HepG2 (cell line): Measurements from ENCODE around the gene PDCD2L. TPM values are rescaled to one million over a fixed set of nuclear protein-coding genes. Genes with fewer than 3 reads are reported as not detected.

Source experiments
- CHD4 ChIP-seq: fragments of 200-600 bp; sonication (generic); IDR thresholded peaks from 2 replicates; pipeline ENCODE4 v1.7.0; 2017; ENCODE audit warnings: mild to moderate bottlenecking, low read length, borderline replicate concordance
- ETV5 ChIP-seq: IDR thresholded peaks from 2 replicates; pipeline ENCODE4 v1.6.1; 2018; ENCODE audit warnings: missing biosample characterization, missing genetic modification reagents, inconsistent platforms, borderline replicate concordance
- GZF1 ChIP-seq: sonication (generic); formaldehyde crosslinking; IDR thresholded peaks from 2 replicates; pipeline ENCODE4 v1.5.1; 2020; ENCODE audit warnings: mild to moderate bottlenecking, missing genetic modification reagents
- HOXA5 ChIP-seq: sonication (generic); formaldehyde crosslinking; IDR thresholded peaks from 2 replicates; pipeline ENCODE4 v1.4.0; 2020; ENCODE audit warnings: missing genetic modification reagents
- MIER3 ChIP-seq: IDR thresholded peaks from 2 replicates; pipeline ENCODE4 v1.6.1; 2016; ENCODE audit warnings: missing compliant biosample characterization, borderline replicate concordance
- NFIC ChIP-seq: IDR thresholded peaks from 2 replicates; pipeline ENCODE4 v1.6.1; 2012; ENCODE audit warnings: mild to moderate bottlenecking, low read length, inconsistent platforms
- RFXANK ChIP-seq: IDR thresholded peaks from 2 replicates; pipeline ENCODE4 v1.6.1; 2016
- RNF219 ChIP-seq: sonication (generic); formaldehyde crosslinking; IDR thresholded peaks from 2 replicates; pipeline ENCODE4 v1.5.0; 2020; ENCODE audit warnings: mild to moderate bottlenecking, missing genetic modification reagents
- TOPORS ChIP-seq: sonication (generic); formaldehyde crosslinking; IDR thresholded peaks from 2 replicates; pipeline ENCODE4 v1.8.0; 2023; ENCODE audit warnings: mild to moderate bottlenecking, missing genetic modification reagents
- ZNF253 ChIP-seq: sonication (generic); formaldehyde crosslinking; IDR thresholded peaks from 2 replicates; pipeline ENCODE4 v1.8.0; 2022; ENCODE audit warnings: mild to moderate bottlenecking, missing genetic modification reagents, borderline replicate concordance
- ZNF318 ChIP-seq: sonication (generic); formaldehyde crosslinking; IDR thresholded peaks from 2 replicates; pipeline ENCODE4 v1.4.0; 2020; ENCODE audit warnings: mild to moderate bottlenecking, missing genetic modification reagents
- ZNF431 ChIP-seq: sonication (generic); formaldehyde crosslinking; IDR thresholded peaks from 2 replicates; pipeline ENCODE4 v1.9.0; 2022; ENCODE audit warnings: missing genetic modification reagents, low read depth, mild to moderate bottlenecking, borderline replicate concordance
- ZNF775 ChIP-seq: sonication (generic); formaldehyde crosslinking; IDR thresholded peaks from 2 replicates; pipeline ENCODE4 v1.4.0; 2020; ENCODE audit warnings: missing genetic modification reagents, mild to moderate bottlenecking, moderate library complexity, borderline replicate concordance
- ZNF780A ChIP-seq: sonication (generic); formaldehyde crosslinking; IDR thresholded peaks from 2 replicates; pipeline ENCODE4 v1.8.0; 2022; ENCODE audit warnings: mild to moderate bottlenecking, missing genetic modification reagents, moderate library complexity
- ZNF800 ChIP-seq: sonication (generic); formaldehyde crosslinking; IDR thresholded peaks from 2 replicates; pipeline ENCODE4 v1.4.0; 2020; ENCODE audit warnings: missing genetic modification reagents
- ZNF891 ChIP-seq: sonication (generic); formaldehyde crosslinking; IDR thresholded peaks from 2 replicates; pipeline ENCODE4 v1.5.0; 2020; ENCODE audit warnings: mild to moderate bottlenecking, missing genetic modification reagents
- polyA plus RNA-seq, 8 experiments: library from polyadenylated mRNA; depleted of rRNA in 3 of 8; stranded (reverse) in 7 of 8; unstranded in 1 of 8; fragments of >200 nt; fragmentation: Illumina TruSeq in 4 of 8; extraction: Trizol in 4 of 8; gene quantifications; 2 replicates each; pipeline versions ENCODE4 v1.2.1 to v1.2.3, GENCODE V29; 2011 to 2016; ENCODE audit warnings: low read depth in 4 of 8, missing spikeins in 1 of 8, mixed read lengths in 1 of 8; ENCODE audit not compliant: insufficient read depth in 1 of 8
- total RNA-seq, 5 experiments: library from RNA; depleted of rRNA; stranded (reverse); fragments of >200 nt; fragmentation: Illumina TruSeq; extraction: Trizol; gene quantifications; 2 replicates each; pipeline ENCODE4 v1.2.3, GENCODE V29; 2016; ENCODE audit warnings: low read depth in 1 of 5

Gene PDCD2L
- total and polyA plus RNA-seq, 2 of the 13 experiments (the other 11 are each of a cell fraction or from before 2014, with no cell fraction given) = 29.3 to 35.2 TPM

- no peak for TF ChIP-seq ZNF318 (CRISPR knock-in tag)
- no peak for TF ChIP-seq ZNF431
- 0 out of 2 replicates have a peak, but pooled peaks have one; percentile 45 for TF ChIP-seq RNF219 (CRISPR knock-in tag)
- no peak for TF ChIP-seq ZNF891 (CRISPR knock-in tag)
- no peak for TF ChIP-seq ZNF775 (CRISPR knock-in tag)
- TF ChIP-seq MIER3 = no peak
- TF ChIP-seq RFXANK (CRISPR knock-in tag) = no peak
- no peak for TF ChIP-seq CHD4
- TF ChIP-seq ZNF253 = 0 out of 2 replicates have a peak, but pooled peaks have one; percentile 43
- TF ChIP-seq ETV5 (CRISPR knock-in tag) = no peak
- TF ChIP-seq GZF1 = no peak
- peak; percentile 59; the same call in 1 of the 2 replicates for TF ChIP-seq ZNF780A (CRISPR knock-in tag)
- no peak for TF ChIP-seq NFIC
- TF ChIP-seq TOPORS (CRISPR knock-in tag) = no peak
- no peak for TF ChIP-seq HOXA5
- TF ChIP-seq ZNF800 (CRISPR knock-in tag) = no peak
Measured at GRCh38 chr19:34428549-34429285, 24.5 kb downstream of the PDCD2L start (continued).
